Neural cell (in vitro differentiated cells): ENCODE results near the gene NEURL2. TPM values are rescaled to one million over a fixed set of nuclear protein-coding genes. Genes with fewer than 3 reads are reported as not detected.

Source experiments
- H2AFZ ChIP-seq: fragments of 200-600, 300-800 bp; sonication (generic), shearing (Covaris generic); 2 replicates; pipeline ENCODE4 v1.6.0; 2014; ENCODE audit warnings: low read depth, mild to moderate bottlenecking, antibody characterized with exemption, low read length, moderate library complexity
- H3F3A ChIP-seq: fragments of 200-600 bp; shearing (Covaris generic); 2 replicates; pipeline ENCODE4 v1.6.1; 2016; ENCODE audit warnings: mild to moderate bottlenecking, moderate library complexity, mixed read lengths, antibody characterized with exemption, low read length; ENCODE audit not compliant: insufficient read depth, poor library complexity, severe bottlenecking
- H3K27ac ChIP-seq: fragments of 200-600, 300-800 bp; sonication (generic), shearing (Covaris generic); 2 replicates; pipeline ENCODE4 v1.5.1; 2014; ENCODE audit warnings: mild to moderate bottlenecking, low read length, moderate library complexity
- H3K27me3 ChIP-seq: fragments of 300-800, 200-600 bp; sonication (generic), shearing (Covaris generic); 2 replicates; pipeline ENCODE4 v1.6.0; 2014; ENCODE audit warnings: mild to moderate bottlenecking, low read depth, low read length, moderate library complexity; ENCODE audit not compliant: insufficient read depth
- H3K36me3 ChIP-seq: fragments of 300-800, 200-600 bp; sonication (generic), shearing (Covaris generic); 2 replicates; pipeline ENCODE4 v1.5.1; 2014; ENCODE audit warnings: mild to moderate bottlenecking, antibody characterized with exemption, low read length, moderate library complexity; ENCODE audit not compliant: insufficient read depth
- H3K4me2 ChIP-seq: fragments of 300-800, 200-600 bp; sonication (generic), shearing (Covaris generic); 2 replicates; pipeline ENCODE4 v1.6.0; 2014; ENCODE audit warnings: mild to moderate bottlenecking, low read length
- H3K4me3 ChIP-seq: fragments of 300-800, 200-600 bp; sonication (generic), shearing (Covaris generic); 2 replicates; pipeline ENCODE4 v1.5.1; 2014; ENCODE audit warnings: mild to moderate bottlenecking, low read length, moderate library complexity
- H3K79me2 ChIP-seq: fragments of 200-600 bp; shearing (Covaris generic); replicated peaks from 2 replicates; pipeline ENCODE4 v1.6.0; 2014; ENCODE audit warnings: mild to moderate bottlenecking, low read length, moderate library complexity; ENCODE audit not compliant: insufficient read depth
- H3K9ac ChIP-seq: fragments of 300-800, 200-600 bp; sonication (generic), shearing (Covaris generic); 2 replicates; pipeline ENCODE4 v1.6.1; 2016; ENCODE audit warnings: mild to moderate bottlenecking, low read length, mixed read lengths
- H3K9me2 ChIP-seq: fragments of 200-600 bp; shearing (Covaris generic); 2 replicates; pipeline ENCODE4 v1.6.1; 2016; ENCODE audit warnings: mild to moderate bottlenecking, low read length, mixed read lengths; ENCODE audit not compliant: insufficient read depth
- H3K9me3 ChIP-seq: fragments of 200-600, 300-800 bp; sonication (generic), shearing (Covaris generic); 2 replicates; pipeline ENCODE4 v1.6.1; 2016; ENCODE audit warnings: mild to moderate bottlenecking, mixed run types, low read length, moderate library complexity, mixed read lengths
- H4K20me1 ChIP-seq: fragments of 200-600 bp; shearing (Covaris generic); 2 replicates; pipeline ENCODE4 v1.6.1; 2016; ENCODE audit warnings: mild to moderate bottlenecking, mixed run types; ENCODE audit not compliant: insufficient read depth
- EP300 ChIP-seq: fragments of 450-650 bp; conservative IDR thresholded peaks from 2 replicates; pipeline ENCODE4 v1.6.1; 2014; ENCODE audit warnings: antibody characterized with exemption, mild to moderate bottlenecking, moderate library complexity; ENCODE audit not compliant: poor library complexity, severe bottlenecking
- EZH2 ChIP-seq: fragments of 200-600, 300-800 bp; shearing (Covaris generic), sonication (generic); IDR thresholded peaks from 2 replicates; pipeline ENCODE4 v1.6.1; 2014; ENCODE audit warnings: antibody characterized with exemption, low read length, borderline replicate concordance, mild to moderate bottlenecking; ENCODE audit not compliant: insufficient read depth, poor library complexity, severe bottlenecking
- MXI1 ChIP-seq: fragments of 450-650 bp; conservative IDR thresholded peaks from 2 replicates; pipeline ENCODE4 v1.6.1; 2014; ENCODE audit warnings: antibody characterized with exemption, mild to moderate bottlenecking; ENCODE audit not compliant: poor library complexity, severe bottlenecking
- POLR2AphosphoS5 ChIP-seq: IDR thresholded peaks from 2 replicates; pipeline ENCODE4 v1.6.1; 2012
- RAD21 ChIP-seq: fragments of 450-650 bp; conservative IDR thresholded peaks from 2 replicates; pipeline ENCODE4 v1.6.1; 2014; ENCODE audit warnings: antibody characterized with exemption, mild to moderate bottlenecking, moderate library complexity
- SMC3 ChIP-seq: fragments of 450-650 bp; conservative IDR thresholded peaks from 2 replicates; pipeline ENCODE4 v1.6.1; 2014; ENCODE audit warnings: antibody characterized with exemption, mild to moderate bottlenecking, moderate library complexity; ENCODE audit not compliant: poor library complexity
- TAF1 ChIP-seq: IDR thresholded peaks from 2 replicates; pipeline ENCODE4 v1.6.1; 2012; ENCODE audit warnings: low read depth
- polyA plus RNA-seq: library from polyadenylated mRNA; depleted of rRNA; stranded (reverse); fragments of >200 nt; gene quantifications from 2 replicates; pipeline ENCODE4 v1.2.3, GENCODE V29; 2014
- TF ChIP-seq, protein P1 (sequence below): fragments of 450-650 bp; IDR thresholded peaks from 2 replicates; pipeline ENCODE4 v1.5.1; 2014; ENCODE audit warnings: antibody characterized with exemption, mild to moderate bottlenecking, moderate library complexity; ENCODE audit not compliant: poor library complexity, severe bottlenecking
- TF ChIP-seq, protein P2 (sequence below): IDR thresholded peaks from 2 replicates; pipeline ENCODE4 v1.6.1; 2012; ENCODE audit warnings: borderline replicate concordance

The NEURL2 gene
- polyA plus RNA-seq, 1 donor from 2014 or later, result 5.0 TPM

DNA sequence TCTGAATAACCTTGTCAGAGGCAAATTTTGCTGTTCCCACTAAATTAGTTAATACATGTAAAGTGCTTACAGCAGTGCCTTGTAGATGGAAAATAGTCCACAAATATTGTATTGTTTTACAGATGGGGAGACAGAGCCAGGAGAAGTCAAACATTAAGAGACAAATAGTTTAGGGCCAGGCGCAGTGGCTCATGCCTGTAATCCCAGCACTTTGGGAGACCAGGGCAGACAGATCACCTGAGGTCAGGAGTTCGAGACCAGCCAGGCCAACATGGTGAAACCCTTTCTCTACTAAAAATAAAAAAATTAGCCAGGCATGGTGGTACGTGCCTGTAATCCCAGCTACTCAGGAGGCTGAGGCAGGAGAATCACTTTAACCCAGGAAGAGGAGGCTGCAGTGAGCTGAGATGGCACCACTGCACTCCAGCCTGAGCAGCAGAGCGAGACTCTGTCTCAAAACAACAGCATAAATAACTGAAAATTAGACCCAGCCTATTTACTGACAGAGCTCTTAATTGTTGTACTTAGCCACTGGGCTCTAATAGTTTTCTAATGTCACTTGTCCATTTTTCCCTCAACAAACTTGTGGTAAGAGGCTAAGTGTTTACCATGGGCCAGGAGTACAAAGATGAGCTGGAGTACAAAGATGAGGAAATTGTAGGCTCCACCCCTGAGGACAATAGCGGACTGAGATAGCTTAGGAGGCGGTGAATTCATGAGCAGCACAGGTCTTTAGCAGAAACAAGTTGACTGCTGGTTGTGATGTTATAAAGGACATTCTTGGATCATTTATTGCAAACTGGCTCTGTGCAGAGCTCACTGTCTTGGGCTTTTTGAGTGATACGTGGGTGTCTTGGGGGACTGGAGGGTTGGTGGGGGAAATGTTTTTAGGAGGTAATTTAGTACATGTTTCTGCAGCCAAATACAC is 27.2 kb downstream of the NEURL2 start:
- no peak for TF ChIP-seq POLR2AphosphoS5
- TF ChIP-seq RAD21, result no peak
- TF ChIP-seq TAF1, result no peak
- TF ChIP-seq EZH2, result no peak
- TF ChIP-seq, protein P1, sequence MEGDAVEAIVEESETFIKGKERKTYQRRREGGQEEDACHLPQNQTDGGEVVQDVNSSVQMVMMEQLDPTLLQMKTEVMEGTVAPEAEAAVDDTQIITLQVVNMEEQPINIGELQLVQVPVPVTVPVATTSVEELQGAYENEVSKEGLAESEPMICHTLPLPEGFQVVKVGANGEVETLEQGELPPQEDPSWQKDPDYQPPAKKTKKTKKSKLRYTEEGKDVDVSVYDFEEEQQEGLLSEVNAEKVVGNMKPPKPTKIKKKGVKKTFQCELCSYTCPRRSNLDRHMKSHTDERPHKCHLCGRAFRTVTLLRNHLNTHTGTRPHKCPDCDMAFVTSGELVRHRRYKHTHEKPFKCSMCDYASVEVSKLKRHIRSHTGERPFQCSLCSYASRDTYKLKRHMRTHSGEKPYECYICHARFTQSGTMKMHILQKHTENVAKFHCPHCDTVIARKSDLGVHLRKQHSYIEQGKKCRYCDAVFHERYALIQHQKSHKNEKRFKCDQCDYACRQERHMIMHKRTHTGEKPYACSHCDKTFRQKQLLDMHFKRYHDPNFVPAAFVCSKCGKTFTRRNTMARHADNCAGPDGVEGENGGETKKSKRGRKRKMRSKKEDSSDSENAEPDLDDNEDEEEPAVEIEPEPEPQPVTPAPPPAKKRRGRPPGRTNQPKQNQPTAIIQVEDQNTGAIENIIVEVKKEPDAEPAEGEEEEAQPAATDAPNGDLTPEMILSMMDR, result no peak
- no peak for TF ChIP-seq EP300
- no peak for TF ChIP-seq MXI1
- no peak for TF ChIP-seq SMC3
- TF ChIP-seq, protein P2, sequence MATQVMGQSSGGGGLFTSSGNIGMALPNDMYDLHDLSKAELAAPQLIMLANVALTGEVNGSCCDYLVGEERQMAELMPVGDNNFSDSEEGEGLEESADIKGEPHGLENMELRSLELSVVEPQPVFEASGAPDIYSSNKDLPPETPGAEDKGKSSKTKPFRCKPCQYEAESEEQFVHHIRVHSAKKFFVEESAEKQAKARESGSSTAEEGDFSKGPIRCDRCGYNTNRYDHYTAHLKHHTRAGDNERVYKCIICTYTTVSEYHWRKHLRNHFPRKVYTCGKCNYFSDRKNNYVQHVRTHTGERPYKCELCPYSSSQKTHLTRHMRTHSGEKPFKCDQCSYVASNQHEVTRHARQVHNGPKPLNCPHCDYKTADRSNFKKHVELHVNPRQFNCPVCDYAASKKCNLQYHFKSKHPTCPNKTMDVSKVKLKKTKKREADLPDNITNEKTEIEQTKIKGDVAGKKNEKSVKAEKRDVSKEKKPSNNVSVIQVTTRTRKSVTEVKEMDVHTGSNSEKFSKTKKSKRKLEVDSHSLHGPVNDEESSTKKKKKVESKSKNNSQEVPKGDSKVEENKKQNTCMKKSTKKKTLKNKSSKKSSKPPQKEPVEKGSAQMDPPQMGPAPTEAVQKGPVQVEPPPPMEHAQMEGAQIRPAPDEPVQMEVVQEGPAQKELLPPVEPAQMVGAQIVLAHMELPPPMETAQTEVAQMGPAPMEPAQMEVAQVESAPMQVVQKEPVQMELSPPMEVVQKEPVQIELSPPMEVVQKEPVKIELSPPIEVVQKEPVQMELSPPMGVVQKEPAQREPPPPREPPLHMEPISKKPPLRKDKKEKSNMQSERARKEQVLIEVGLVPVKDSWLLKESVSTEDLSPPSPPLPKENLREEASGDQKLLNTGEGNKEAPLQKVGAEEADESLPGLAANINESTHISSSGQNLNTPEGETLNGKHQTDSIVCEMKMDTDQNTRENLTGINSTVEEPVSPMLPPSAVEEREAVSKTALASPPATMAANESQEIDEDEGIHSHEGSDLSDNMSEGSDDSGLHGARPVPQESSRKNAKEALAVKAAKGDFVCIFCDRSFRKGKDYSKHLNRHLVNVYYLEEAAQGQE, result no peak
- no peak overlapping the region for H2AFZ ChIP-seq
- no peak overlapping the region for H3K4me3 ChIP-seq
- H3K9me2 ChIP-seq, result no peaks in the 10 kb centered on the region
- no peaks in the 10 kb centered on the region for H3F3A ChIP-seq
- H4K20me1 ChIP-seq, result no peaks in the 10 kb centered on the region
- H3K9ac ChIP-seq, result no peak overlapping the region
- no peak overlapping the region for H3K4me2 ChIP-seq
- no peaks in the 10 kb centered on the region for H3K9me3 ChIP-seq
- H3K79me2 ChIP-seq, result peaks cover 5% of the 10 kb centered on the region
- H3K27ac ChIP-seq, result no peak overlapping the region
- no peaks in the 10 kb centered on the region for H3K27me3 ChIP-seq
- no peaks in the 10 kb centered on the region for H3K36me3 ChIP-seq

DNA sequence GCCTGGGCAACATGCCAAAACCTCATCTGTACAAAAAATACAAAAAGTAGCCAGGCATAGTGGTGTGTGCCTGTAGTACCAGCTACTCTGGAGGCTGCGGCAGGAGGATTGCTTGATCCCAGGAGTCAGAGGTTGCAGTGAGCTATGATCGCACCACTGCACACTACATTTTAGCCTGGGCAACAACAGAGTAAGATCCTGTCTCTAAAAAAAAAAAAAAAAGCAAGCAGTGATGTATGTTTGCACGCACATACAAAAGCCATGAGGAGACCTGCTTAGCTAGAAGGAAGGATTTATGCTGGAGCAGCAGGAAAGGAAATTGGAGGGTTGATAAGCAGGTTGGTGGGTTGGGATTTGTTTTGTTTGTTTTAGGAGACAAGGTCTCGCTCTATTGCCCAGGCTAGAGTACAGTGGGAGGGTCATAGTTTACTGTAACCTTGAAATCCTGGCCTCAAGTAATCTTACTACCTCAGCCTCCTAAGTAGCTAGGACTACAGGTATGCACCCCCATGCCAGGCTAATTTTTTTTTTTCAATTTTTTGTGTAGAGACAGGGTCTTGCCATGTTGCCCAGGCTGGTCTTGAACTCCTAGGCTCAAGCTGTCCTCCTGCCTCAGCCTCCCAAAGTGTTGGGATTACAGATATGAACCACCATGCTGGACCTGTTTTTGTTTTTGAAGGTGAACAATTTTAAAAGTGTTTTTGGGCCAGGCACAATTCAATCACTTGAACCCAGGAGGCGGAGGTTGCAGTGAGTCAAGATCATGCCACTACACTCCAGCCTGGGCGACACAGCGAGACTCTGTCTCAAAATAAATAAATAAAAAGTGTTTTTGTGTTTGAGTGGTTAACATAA is 29.6 kb downstream of the NEURL2 start:
- no peak overlapping the region for H3K4me3 ChIP-seq
- no peaks in the 10 kb centered on the region for H3F3A ChIP-seq
- no peak overlapping the region for H3K4me2 ChIP-seq
- no peak for TF ChIP-seq EZH2
- TF ChIP-seq, protein P1, result no peak
- TF ChIP-seq EP300, result no peak
- no peak overlapping the region for H3K27ac ChIP-seq
- no peak overlapping the region for H3K9ac ChIP-seq
- H4K20me1 ChIP-seq, result no peaks in the 10 kb centered on the region
- no peaks in the 10 kb centered on the region for H3K9me2 ChIP-seq
- H2AFZ ChIP-seq, result no peak overlapping the region
- peaks cover 19% of the 10 kb centered on the region for H3K79me2 ChIP-seq
- H3K9me3 ChIP-seq, result no peaks in the 10 kb centered on the region
- H3K27me3 ChIP-seq, result no peaks in the 10 kb centered on the region
- H3K36me3 ChIP-seq, result no peaks in the 10 kb centered on the region
